GM19238 (cell line): ENCODE data around the gene FRYL.
"Not testable (repeated sequence)": the region's sequence is repeated elsewhere in the genome, so short reads cannot be mapped to it uniquely, and the experiment has no call there.

Experiments
- DNase-seq: peaks from one replicate; pipeline ENCODE4 v3.0.0; 2011; ENCODE audit warnings: low spot score; ENCODE audit not compliant: insufficient read length

The FRYL gene

DNA sequence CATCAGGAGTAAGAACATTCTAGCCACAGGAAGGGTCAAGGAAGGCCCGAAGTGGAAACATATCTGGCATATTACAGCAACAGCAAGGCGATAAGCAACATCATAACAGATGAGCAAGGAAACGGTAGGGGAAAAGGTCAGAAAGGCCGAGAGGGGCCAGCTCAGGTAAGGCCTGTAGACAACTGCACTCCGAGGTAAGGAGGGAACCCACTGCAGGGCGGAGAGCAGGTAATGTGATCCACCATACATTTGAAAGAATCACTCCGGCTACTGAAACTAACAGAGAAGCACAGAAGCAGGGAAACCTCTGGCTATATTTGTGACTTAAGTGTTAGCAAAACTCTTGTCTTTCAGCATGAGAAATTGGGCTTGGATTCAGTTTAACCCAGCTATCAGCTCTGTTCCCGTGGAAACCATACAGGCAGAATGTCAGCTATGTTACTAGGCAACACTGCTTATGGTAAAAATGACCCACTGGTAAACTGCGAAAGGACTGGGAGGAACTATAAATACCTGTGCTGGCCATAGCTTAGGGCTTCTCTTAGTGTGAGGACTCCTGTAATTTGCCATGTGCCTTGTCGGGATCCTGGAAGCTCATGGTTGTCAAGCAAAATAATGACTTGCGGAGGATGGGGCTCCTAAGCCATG, 31.0 kb downstream of the FRYL start:
- no peak for DNase-seq

DNA sequence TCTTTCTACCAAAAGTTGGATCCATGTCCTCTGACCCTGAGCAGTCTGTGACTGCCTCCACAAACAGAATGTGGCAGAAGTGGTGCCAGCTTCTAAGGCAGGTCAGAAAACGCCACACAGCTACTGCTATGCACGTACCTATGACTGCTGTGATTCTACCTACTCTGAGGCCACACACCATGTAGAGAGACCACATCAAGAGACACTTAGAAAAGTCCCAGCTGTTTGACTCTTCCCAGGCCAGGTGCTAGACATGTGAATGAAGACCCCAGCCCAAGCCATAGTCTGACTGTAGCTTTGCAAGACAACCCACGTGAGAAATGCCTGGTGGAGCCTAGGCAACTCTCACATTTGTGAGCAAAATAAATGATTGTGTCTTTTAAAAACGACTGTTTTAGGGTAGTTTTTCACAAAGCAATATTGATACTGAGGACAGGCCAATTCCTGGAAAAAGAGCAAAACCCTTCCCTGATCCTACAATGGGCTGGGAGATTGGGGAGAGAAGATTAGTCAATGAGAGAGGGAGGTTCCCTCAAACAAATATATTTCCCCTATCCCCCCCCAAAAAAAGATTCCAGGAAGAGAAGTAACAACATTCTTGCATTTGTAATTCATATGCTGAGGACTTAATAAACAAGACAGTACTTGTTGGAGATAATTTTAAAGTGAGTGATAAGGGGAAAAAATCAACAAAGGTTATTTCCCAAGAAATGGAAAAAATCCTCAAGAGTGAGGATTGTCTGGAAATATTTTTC, 33.3 kb downstream of the FRYL start:
- DNase-seq = no peak

- not testable (repeated sequence) for DNase-seq
These were observed 34.9 kb downstream of the FRYL start for GRCh38 chr4:48745223-48745622.

DNA sequence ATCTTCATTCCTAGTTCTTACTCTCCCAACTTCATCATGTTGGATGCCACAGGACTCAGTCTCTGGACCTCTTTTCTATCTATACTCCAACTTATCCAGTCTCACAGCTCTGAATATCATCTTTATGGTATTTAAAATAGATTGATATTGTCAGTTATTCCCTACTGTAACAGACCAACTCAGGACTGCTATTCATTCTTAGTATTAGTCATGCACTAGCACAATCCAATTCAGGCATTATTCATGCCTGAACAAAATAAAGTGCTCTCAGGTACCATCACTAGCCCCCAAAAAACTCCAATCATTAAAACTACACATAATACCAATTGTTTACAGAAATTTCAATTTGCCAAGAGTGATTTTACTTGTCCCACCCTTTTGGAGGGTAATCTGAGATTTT, 37.7 kb downstream of the FRYL start:
- DNase-seq = no peak

GRCh38 chr4:48739560-48740019, 40.5 kb downstream of the FRYL start:
- no peak for DNase-seq

GRCh38 chr4:48738856-48739255, 41.2 kb downstream of the FRYL start:
- DNase-seq = no peak

- DNase-seq = not testable (repeated sequence)
These were observed 51.1 kb downstream of the FRYL start for GRCh38 chr4:48728906-48729496.

DNA sequence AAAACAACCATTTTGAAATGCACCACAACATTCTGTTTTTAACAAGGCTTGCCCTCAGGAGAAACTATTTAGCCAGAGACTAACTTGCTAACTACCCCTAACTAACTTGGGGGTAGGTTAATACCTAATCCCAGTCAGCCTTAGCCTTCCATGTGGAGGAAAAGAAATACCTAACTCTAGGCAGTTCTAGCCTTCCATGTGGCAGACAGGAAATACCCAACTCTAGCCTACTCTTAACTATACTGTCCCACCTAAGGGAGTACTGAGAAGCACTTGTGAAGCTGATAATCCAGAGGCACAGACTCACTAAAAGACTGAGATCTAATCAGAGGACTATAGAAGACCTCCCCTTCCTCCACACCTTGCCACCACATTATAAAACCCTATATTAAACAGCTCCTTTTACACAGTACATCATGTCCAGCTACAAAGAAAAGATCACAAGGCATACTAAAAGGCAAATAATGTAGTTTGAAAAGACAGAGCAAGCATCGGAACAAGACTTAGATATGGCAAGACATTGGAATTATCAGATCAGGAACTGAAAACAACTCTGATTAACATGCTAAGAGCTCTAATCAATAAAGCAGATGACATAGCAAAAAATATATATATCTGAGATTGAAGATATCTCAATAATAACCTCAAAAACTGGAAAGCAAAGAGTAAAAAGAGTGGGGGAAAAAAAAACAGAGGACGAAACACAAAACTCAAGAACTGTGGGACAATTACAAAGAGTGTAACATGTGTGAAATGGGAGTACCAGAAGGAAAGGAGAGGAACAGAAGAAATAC, 52.2 kb downstream of the FRYL start:
- DNase-seq = no peak

DNA sequence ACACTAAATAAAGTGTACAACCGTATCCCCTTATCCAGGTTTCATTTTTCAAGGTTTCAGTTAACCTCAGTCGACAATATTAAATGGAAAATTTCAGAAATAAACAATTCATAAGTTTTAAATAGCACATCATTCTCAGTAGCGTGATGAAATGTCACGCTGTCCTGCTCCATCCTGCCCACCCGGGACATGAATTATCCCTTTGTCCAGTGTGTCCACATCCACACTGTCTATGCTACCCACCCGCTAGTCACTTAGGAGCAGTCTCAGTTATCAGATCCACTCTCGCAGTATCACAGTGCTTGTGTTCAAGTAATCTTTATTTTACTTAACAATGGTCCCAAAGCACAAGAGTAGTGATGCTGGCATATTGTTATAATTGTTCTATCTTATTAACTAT, 54.7 kb downstream of the FRYL start:
- DNase-seq = no peak

GRCh38 chr4:48722509-48723446, 57.3 kb downstream of the FRYL start:
- DNase-seq = no peak

GRCh38 chr4:48720459-48720858, 59.6 kb downstream of the FRYL start:
- DNase-seq = no peak

GRCh38 chr4:48718818-48719465, 61.1 kb downstream of the FRYL start:
- DNase-seq = no peak

GRCh38 chr4:48716285-48716684, 63.8 kb downstream of the FRYL start:
- DNase-seq = not testable (repeated sequence)

- no peak for DNase-seq
These were observed 69.5 kb downstream of the FRYL start for GRCh38 chr4:48710446-48711209.

DNA sequence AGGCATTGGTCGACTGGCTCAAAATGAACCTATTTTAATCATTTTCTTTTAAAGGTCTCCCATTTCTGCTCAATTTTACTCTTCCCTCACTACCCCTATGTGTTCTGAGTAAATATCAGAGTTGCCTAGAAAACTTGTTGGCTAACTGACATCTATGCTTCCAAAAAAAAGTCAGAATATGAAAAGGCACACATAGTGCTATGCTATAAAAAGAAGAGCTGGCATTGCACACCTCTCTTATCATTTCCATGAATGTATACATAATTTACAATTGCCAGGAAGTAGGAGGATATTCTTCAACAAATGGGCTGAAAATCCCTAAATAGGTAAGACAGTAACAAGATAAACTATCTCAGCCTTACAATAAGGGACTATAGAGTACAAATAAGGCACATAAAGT, 70.2 kb downstream of the FRYL start:
- no peak for DNase-seq

DNA sequence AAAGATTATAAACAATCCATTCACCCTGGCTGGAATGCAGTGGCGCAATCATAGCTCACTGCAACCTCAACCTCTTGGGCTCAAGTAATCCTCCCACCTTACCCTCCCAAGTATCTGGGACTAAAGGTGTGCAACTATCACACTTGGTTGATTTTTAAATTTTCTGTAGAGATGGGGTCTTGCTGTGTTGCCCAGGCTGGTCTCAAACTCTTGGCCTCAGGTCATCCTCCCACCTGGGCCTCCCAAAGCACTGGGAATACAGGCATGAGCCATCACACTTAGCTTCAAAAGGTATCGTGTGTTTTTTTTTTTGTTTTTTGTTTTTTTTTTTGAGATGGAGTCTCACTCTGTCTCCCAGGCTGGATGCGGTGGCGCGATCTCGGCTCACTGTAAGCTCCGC, 71.5 kb downstream of the FRYL start:
- DNase-seq = no peak

DNA sequence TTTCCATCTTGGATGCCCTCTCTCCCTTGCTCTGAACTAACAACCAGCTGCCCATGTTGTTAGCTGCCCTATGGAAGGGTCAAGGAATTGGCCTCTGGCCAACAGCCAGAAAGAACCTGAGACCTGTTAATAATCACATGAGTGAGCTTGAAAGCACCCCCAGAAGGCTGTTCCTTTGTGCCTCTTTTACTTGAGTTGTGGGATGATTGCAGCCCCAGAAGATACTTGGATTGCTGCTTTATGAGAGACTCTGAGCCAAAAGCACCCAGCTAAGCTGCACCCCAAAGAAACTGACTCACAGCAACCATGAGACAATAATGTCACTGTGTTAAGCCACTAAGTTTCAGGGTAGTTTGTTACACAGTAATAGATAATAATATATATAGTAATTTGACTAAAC, 73.3 kb downstream of the FRYL start:
- no peak for DNase-seq

- DNase-seq = no peak
These were observed 74.5 kb downstream of the FRYL start for GRCh38 chr4:48705609-48706008.

DNA sequence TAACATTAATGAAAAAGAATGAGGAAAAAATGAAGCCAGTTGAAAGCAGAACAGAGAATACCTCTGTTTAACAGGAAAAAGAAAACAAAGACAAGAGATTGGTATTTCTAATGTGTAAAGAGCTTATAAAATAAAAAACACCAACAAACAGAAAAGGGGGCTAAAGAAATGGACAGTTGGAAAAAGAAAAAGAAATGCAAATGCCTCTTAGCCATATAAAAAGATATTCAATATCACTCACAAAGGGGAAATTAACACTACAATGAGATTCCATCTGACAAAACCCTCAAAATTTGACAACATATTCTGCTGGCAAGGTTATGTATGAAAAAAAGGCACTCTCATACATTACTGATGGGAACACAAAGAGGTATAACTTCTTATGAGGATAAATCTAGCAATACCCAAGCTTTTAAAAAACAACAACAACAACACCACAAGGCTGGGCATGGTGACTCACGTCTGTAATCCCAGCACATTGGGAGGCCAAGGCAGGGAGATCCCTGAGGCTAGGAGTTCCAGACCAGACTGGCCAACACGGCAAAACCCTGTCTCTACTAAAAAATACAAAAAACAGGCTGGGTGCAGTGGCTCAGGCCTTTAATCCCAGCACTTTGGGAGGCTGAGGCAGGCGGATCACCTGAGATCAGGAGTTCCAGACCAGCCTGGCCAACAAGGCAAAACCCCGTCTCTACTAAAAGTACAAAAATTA, 75.8 kb downstream of the FRYL start:
- DNase-seq = no peak
